Measurements from ENCODE around the gene AP1AR.
A peak's percentile ranks its signal among the peaks of the same experiment; 100 is the strongest.

AP1AR gene

GRCh38 chr4:112270051-112270450 is 38.5 kb downstream of the AP1AR start:
- DNase-seq (ENCODE audit: low read depth): no peak
- H3K4me3 ChIP-seq (ENCODE audit: control insufficient read depth, low read depth, low read length): no peak overlapping the region
- no peak for TF ChIP-seq CTCF (conservative IDR thresholded peaks at IDR 0.05; ENCODE audit: control insufficient read depth, insufficient read depth, low read depth, low read length)

- H3K4me3 ChIP-seq (ENCODE audit: control insufficient read depth, low read depth, low read length): no peak overlapping the region
- TF ChIP-seq CTCF (conservative IDR thresholded peaks at IDR 0.05; ENCODE audit: control insufficient read depth, insufficient read depth, low read depth, low read length): no peak
- DNase-seq (ENCODE audit: low read depth): peak; percentile 82
These were observed 39.2 kb downstream of the AP1AR start for GRCh38 chr4:112270640-112271421.

- no peak for DNase-seq (ENCODE audit: low read depth)
- no peak overlapping the region for H3K4me3 ChIP-seq (ENCODE audit: control insufficient read depth, low read depth, low read length)
- no peak for TF ChIP-seq CTCF (conservative IDR thresholded peaks at IDR 0.05; ENCODE audit: control insufficient read depth, insufficient read depth, low read depth, low read length)
These were observed 40.7 kb downstream of the AP1AR start for GRCh38 chr4:112272292-112272691.

- TF ChIP-seq CTCF (conservative IDR thresholded peaks at IDR 0.05; ENCODE audit: control insufficient read depth, insufficient read depth, low read depth, low read length): no peak
- no peak overlapping the region for H3K4me3 ChIP-seq (ENCODE audit: control insufficient read depth, low read depth, low read length)
- DNase-seq (ENCODE audit: low read depth): no peak
These were observed 43.4 kb downstream of the AP1AR start for GRCh38 chr4:112274959-112275358.

GRCh38 chr4:112276113-112276512 is 44.5 kb downstream of the AP1AR start:
- TF ChIP-seq CTCF (conservative IDR thresholded peaks at IDR 0.05; ENCODE audit: control insufficient read depth, insufficient read depth, low read depth, low read length): no peak
- no peak overlapping the region for H3K4me3 ChIP-seq (ENCODE audit: control insufficient read depth, low read depth, low read length)
- DNase-seq (ENCODE audit: low read depth): no peak

- DNase-seq (ENCODE audit: low read depth): no peak
- no peak for TF ChIP-seq CTCF (conservative IDR thresholded peaks at IDR 0.05; ENCODE audit: control insufficient read depth, insufficient read depth, low read depth, low read length)
- no peak overlapping the region for H3K4me3 ChIP-seq (ENCODE audit: control insufficient read depth, low read depth, low read length)
These were observed 45.6 kb downstream of the AP1AR start for GRCh38 chr4:112277220-112277619.

All from fibroblast of mammary gland (primary cell).